Measurements from ENCODE around the gene IMMP2L. TPM values are rescaled to one million over a fixed set of nuclear protein-coding genes. Genes with fewer than 3 reads are reported as not detected.

The IMMP2L gene
- polyA plus RNA-seq, 1 of the 3 experiments (the other 2 are of a cell fraction) = 10.7 TPM

DNA sequence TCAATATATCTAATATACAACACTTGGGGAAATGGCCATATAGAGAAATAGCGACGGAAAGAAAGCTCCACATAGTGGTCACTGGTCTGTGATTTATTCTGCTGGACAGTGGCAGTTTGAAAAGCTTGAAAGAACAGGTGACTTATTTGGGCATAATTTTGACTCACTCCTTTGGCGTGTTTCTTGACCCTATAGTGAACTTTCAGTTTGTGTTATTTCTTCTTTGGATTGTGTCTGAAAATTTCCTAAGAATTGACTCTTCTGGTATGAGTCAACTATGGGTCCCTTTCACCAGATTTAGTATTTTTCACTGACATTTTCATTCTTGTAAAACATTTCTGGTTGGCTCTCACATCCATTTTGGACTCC lies 25.8 kb upstream of the IMMP2L start:
- Histone ChIP-seq H4K20me1 (ENCODE audit: insufficient read depth) (no peaks in the 10 kb centered on the region), H2AFZ (ENCODE audit: low read depth) (no peak overlapping the region), H3K79me2 (ENCODE audit: insufficient read depth) (no peaks in the 10 kb centered on the region), H3K27me3 (ENCODE audit: insufficient read depth) (no peaks in the 10 kb centered on the region; the same call in 1 of the 2 replicates), H3K9me3 (no peaks in the 10 kb centered on the region), H3F3A (replicated peaks; ENCODE audit: insufficient read depth) (no peaks in the 10 kb centered on the region), H3K27ac (ENCODE audit: low read depth in 2 of 2, low read length in 1 of 2) (no peak overlapping the region), H3K9me2 (no peaks in the 10 kb centered on the region), H3K36me3 (replicated peaks in 1 of 2; ENCODE audit: control insufficient read depth in 1 of 2, insufficient read depth in 2 of 2, low read length in 1 of 2) (no peaks in the 10 kb centered on the region), H3K4me3 (ENCODE audit: low read depth in 2 of 2, low read length in 1 of 2) (no peak overlapping the region), H3K9ac (no peak overlapping the region), H3K4me1 (ENCODE audit: control insufficient read depth in 1 of 2, insufficient read depth in 2 of 2, low read depth in 1 of 2, low read length in 1 of 2) (peaks cover 0 to 6% of the 10 kb centered on the region in 2 experiments; a peak in 2 of 4 replicates), H3K4me2 (no peak overlapping the region)
- CTCF ChIA-PET = no interaction called here
- DNase-seq = no peak
- POLR2A ChIA-PET = no interaction called here
- no peak for TF ChIP-seq RAD21 (IDR thresholded peaks at IDR 0.05; ENCODE audit: low read length)
- TF ChIP-seq EZH2phosphoT487 (IDR thresholded peaks at IDR 0.05; ENCODE audit: borderline replicate concordance, low read depth) = no peak
- TF ChIP-seq, protein P1, sequence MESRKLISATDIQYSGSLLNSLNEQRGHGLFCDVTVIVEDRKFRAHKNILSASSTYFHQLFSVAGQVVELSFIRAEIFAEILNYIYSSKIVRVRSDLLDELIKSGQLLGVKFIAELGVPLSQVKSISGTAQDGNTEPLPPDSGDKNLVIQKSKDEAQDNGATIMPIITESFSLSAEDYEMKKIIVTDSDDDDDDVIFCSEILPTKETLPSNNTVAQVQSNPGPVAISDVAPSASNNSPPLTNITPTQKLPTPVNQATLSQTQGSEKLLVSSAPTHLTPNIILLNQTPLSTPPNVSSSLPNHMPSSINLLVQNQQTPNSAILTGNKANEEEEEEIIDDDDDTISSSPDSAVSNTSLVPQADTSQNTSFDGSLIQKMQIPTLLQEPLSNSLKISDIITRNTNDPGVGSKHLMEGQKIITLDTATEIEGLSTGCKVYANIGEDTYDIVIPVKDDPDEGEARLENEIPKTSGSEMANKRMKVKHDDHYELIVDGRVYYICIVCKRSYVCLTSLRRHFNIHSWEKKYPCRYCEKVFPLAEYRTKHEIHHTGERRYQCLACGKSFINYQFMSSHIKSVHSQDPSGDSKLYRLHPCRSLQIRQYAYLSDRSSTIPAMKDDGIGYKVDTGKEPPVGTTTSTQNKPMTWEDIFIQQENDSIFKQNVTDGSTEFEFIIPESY (IDR thresholded peaks at IDR 0.05; ENCODE audit: borderline replicate concordance, low read depth) = no peak
- no peak for TF ChIP-seq MEF2A (IDR thresholded peaks at IDR 0.05; ENCODE audit: borderline replicate concordance, low read depth)
- TF ChIP-seq, protein P2, sequence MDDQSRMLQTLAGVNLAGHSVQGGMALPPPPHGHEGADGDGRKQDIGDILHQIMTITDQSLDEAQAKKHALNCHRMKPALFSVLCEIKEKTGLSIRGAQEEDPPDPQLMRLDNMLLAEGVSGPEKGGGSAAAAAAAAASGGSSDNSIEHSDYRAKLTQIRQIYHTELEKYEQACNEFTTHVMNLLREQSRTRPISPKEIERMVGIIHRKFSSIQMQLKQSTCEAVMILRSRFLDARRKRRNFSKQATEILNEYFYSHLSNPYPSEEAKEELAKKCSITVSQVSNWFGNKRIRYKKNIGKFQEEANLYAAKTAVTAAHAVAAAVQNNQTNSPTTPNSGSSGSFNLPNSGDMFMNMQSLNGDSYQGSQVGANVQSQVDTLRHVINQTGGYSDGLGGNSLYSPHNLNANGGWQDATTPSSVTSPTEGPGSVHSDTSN (IDR thresholded peaks at IDR 0.05) = no peak
- TF ChIP-seq, protein P3, sequence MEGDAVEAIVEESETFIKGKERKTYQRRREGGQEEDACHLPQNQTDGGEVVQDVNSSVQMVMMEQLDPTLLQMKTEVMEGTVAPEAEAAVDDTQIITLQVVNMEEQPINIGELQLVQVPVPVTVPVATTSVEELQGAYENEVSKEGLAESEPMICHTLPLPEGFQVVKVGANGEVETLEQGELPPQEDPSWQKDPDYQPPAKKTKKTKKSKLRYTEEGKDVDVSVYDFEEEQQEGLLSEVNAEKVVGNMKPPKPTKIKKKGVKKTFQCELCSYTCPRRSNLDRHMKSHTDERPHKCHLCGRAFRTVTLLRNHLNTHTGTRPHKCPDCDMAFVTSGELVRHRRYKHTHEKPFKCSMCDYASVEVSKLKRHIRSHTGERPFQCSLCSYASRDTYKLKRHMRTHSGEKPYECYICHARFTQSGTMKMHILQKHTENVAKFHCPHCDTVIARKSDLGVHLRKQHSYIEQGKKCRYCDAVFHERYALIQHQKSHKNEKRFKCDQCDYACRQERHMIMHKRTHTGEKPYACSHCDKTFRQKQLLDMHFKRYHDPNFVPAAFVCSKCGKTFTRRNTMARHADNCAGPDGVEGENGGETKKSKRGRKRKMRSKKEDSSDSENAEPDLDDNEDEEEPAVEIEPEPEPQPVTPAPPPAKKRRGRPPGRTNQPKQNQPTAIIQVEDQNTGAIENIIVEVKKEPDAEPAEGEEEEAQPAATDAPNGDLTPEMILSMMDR (IDR thresholded peaks at IDR 0.05) = no peak
- TF ChIP-seq, protein P4, sequence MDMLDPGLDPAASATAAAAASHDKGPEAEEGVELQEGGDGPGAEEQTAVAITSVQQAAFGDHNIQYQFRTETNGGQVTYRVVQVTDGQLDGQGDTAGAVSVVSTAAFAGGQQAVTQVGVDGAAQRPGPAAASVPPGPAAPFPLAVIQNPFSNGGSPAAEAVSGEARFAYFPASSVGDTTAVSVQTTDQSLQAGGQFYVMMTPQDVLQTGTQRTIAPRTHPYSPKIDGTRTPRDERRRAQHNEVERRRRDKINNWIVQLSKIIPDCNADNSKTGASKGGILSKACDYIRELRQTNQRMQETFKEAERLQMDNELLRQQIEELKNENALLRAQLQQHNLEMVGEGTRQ (IDR thresholded peaks at IDR 0.05; ENCODE audit: borderline replicate concordance, low read depth, low read length) = no peak
- WGBS (ENCODE audit: low lambda C conversion rate) = 80% methylated on average over 3 of the region's 3 CpGs

DNA sequence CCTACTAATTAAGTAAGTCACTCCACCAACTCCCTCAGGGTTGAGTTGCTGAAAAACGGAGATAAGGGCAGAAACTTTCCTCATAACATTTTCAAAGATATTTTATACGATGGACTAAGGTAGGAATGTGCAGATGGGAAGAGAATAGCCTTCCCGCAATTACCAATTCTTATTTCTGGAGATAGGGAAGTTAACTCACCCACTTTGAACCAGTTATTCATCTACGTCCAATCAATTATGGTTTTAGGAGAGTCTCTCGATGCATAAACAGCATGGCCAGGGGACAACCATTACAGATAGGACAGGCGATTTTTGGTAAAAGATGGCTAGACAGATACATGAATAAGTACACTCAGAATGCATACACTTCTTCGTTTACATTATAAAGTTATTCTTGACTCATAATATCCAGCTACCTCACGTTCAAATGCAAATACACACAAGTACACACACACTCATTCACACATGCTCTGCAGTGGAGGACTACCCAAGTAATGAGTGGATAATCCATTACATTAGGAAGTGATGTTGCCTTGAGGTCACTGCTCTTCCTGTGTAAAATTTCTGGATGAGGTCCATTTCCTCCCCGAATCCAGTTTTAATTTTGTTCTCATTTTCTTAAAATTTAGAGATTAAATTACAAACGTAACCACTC lies 25.2 kb upstream of the IMMP2L start:
- Histone ChIP-seq H4K20me1 (ENCODE audit: insufficient read depth) (no peaks in the 10 kb centered on the region), H3K9ac (no peak overlapping the region), H3K4me2 (no peak overlapping the region), H3K4me3 (ENCODE audit: low read depth in 2 of 2, low read length in 1 of 2) (no peak overlapping the region), H3F3A (replicated peaks; ENCODE audit: insufficient read depth) (no peaks in the 10 kb centered on the region), H3K9me2 (no peaks in the 10 kb centered on the region), H3K27ac (ENCODE audit: low read depth in 2 of 2, low read length in 1 of 2) (no peak overlapping the region; a peak in 1 of 4 replicates), H3K4me1 (ENCODE audit: control insufficient read depth in 1 of 2, insufficient read depth in 2 of 2, low read depth in 1 of 2, low read length in 1 of 2) (peaks cover 0 to 6% of the 10 kb centered on the region in 2 experiments; a peak in 2 of 4 replicates), H2AFZ (ENCODE audit: low read depth) (no peak overlapping the region), H3K9me3 (no peaks in the 10 kb centered on the region), H3K36me3 (replicated peaks in 1 of 2; ENCODE audit: control insufficient read depth in 1 of 2, insufficient read depth in 2 of 2, low read length in 1 of 2) (no peaks in the 10 kb centered on the region), H3K27me3 (ENCODE audit: insufficient read depth) (no peaks in the 10 kb centered on the region; the same call in 1 of the 2 replicates), H3K79me2 (ENCODE audit: insufficient read depth) (no peaks in the 10 kb centered on the region)
- POLR2A ChIA-PET = no interaction called here
- 64% methylated on average over 10 of the region's 10 CpGs for WGBS (ENCODE audit: low lambda C conversion rate)
- TF ChIP-seq EP300 (IDR thresholded peaks at IDR 0.05; ENCODE audit: borderline replicate concordance in 1 of 2, low read depth in 1 of 2, low read length in 1 of 2) = peak in 1 of 2 experiments; percentile 2; a peak in 1 of 4 replicates
- TF ChIP-seq, protein P4 (IDR thresholded peaks at IDR 0.05; ENCODE audit: borderline replicate concordance, low read depth, low read length) = no peak
- no peak for DNase-seq
- CTCF ChIA-PET = no interaction called here

Measured in SK-N-SH (cell line).